Smooth muscle cell (in vitro differentiated cells): ENCODE data around the gene MPIG6B. TPM values are rescaled to one million over a fixed set of nuclear protein-coding genes. Genes with fewer than 3 reads are reported as not detected.

Experiments used
- DNase-seq: peaks from one replicate; lab custom pipeline; 2025; ENCODE audit not compliant: unreplicated experiment; lab: John Stamatoyannopoulos, UW
- H2AFZ ChIP-seq: fragments of 200-600 bp; sonication (generic); 2 replicates; pipeline ENCODE4 v1.6.0; 2016; ENCODE audit warnings: antibody characterized with exemption, low read depth, mild to moderate bottlenecking
- H3F3A ChIP-seq: fragments of 200-600 bp; sonication (generic); 2 replicates; pipeline ENCODE4 v1.6.0; 2017; ENCODE audit warnings: antibody characterized with exemption, low read depth
- H3K27ac ChIP-seq: fragments of 200-600 bp; sonication (generic); 2 replicates; pipeline ENCODE4 v1.5.1; 2016; ENCODE audit warnings: low read depth, mild to moderate bottlenecking
- H3K27me3 ChIP-seq: fragments of 200-600 bp; sonication (generic); 2 replicates; pipeline ENCODE4 v1.6.1; 2016; ENCODE audit warnings: low read depth, mild to moderate bottlenecking
- H3K36me3 ChIP-seq: fragments of 200-600 bp; sonication (generic); 2 replicates; pipeline ENCODE4 v1.5.1; 2016; ENCODE audit warnings: low read depth
- H3K4me1 ChIP-seq: fragments of 200-600 bp; sonication (generic); 2 replicates; pipeline ENCODE4 v1.5.1; 2016; ENCODE audit warnings: low read depth
- H3K4me2 ChIP-seq: fragments of 200-600 bp; sonication (generic); 2 replicates; pipeline ENCODE4 v1.6.0; 2016; ENCODE audit warnings: mild to moderate bottlenecking
- H3K4me3 ChIP-seq: fragments of 200-600 bp; sonication (generic); 2 replicates; pipeline ENCODE4 v1.5.1; 2016; ENCODE audit warnings: mild to moderate bottlenecking
- H3K79me2 ChIP-seq: fragments of 200-600 bp; sonication (generic); 2 replicates; pipeline ENCODE4 v1.6.0; 2016; ENCODE audit warnings: low read depth, mild to moderate bottlenecking
- H3K9ac ChIP-seq: fragments of 200-600 bp; sonication (generic); 2 replicates; pipeline ENCODE4 v1.6.0; 2016; ENCODE audit warnings: low read depth
- H3K9me3 ChIP-seq: fragments of 200-600 bp; sonication (generic); replicated peaks from 2 replicates; pipeline ENCODE4 v1.5.1; 2016; ENCODE audit warnings: low read depth
- H4K20me1 ChIP-seq: fragments of 200-600 bp; sonication (generic); 2 replicates; pipeline ENCODE4 v1.6.0; 2016; ENCODE audit warnings: low read depth
- WGBS: methylation state at CpG from one replicate; pipeline ENCODE4 v1.1.7; 2016; ENCODE audit warnings: low lambda C conversion rate; 5-methylcytosine and 5-hydroxymethylcytosine counted together
- microRNA-seq: library from miRNA; unstranded; fragments of <30 nt; microRNA quantifications from one replicate; pipeline ENCODE4, GENCODE V29; 2016; ENCODE audit warnings: borderline number of aligned reads
- polyA plus RNA-seq: library from polyadenylated mRNA; unstranded; fragments of >200 nt; fragmentation: Nextera tagmentation; extraction: Ambion mirVana; gene quantifications from 2 replicates; pipeline ENCODE4 v1.2.1, GENCODE V29; 2016
- small RNA-seq: library from RNA; depleted of rRNA; stranded (forward); fragments of <200 nt; gene quantifications from one replicate; pipeline ENCODE3, GENCODE V24; 2014
- total RNA-seq: library from RNA; depleted of rRNA; stranded (reverse); fragments of >200 nt; gene quantifications from 2 replicates; pipeline ENCODE4 v1.2.3, GENCODE V29; 2014
- TF ChIP-seq, protein P1 (sequence below): fragments of 200-600 bp; sonication (generic); IDR thresholded peaks from 2 replicates; pipeline ENCODE4 v1.5.1; 2017; ENCODE audit warnings: borderline replicate concordance, mild to moderate bottlenecking, antibody characterized with exemption; ENCODE audit not compliant: insufficient read depth, poor library complexity, severe bottlenecking

The MPIG6B gene
- total and polyA plus RNA-seq, 2 experiments from 2014 or later, result not detected

DNA sequence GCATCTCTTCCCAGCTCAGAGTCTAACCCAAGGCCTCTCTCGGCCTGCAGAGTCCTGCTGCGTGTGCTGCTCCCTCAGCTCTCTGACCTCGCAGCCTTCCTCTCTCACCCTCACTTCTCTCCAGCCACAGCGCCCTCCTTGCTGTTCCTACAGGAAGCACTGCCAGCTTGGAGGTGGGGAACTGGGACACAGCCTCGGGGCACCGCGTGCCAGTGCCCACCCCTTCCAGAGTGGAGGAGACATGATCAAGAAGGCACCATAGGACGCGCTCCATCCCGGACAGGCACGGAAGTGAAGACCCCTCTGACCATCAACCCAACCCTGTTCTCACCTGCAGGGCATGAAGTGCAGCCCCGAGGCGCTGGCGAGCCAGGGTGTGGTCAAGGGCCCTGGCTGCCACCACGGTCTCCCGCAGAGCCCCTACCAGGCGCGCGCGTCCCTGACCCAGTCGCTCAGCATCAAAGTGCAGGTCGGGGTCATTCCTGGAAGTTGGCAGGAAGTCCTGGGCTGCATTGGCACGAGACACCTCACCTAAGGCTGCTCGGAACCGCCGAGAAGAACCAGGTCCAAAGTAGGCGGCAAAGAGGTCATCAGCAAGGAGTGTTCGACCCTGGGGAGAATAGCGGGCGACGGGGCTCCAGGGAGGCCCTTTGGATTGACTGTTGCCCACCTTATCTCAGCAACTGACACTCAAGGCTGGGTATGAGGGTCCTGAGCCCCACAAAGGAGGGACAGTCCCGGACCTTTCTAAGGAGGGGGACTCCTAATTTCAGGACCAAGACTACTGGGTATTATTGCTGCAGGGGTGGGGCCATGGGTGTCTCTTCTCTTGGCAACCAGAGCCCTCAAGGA lies 52.7 kb downstream of the MPIG6B start:
- TF ChIP-seq, protein P1, sequence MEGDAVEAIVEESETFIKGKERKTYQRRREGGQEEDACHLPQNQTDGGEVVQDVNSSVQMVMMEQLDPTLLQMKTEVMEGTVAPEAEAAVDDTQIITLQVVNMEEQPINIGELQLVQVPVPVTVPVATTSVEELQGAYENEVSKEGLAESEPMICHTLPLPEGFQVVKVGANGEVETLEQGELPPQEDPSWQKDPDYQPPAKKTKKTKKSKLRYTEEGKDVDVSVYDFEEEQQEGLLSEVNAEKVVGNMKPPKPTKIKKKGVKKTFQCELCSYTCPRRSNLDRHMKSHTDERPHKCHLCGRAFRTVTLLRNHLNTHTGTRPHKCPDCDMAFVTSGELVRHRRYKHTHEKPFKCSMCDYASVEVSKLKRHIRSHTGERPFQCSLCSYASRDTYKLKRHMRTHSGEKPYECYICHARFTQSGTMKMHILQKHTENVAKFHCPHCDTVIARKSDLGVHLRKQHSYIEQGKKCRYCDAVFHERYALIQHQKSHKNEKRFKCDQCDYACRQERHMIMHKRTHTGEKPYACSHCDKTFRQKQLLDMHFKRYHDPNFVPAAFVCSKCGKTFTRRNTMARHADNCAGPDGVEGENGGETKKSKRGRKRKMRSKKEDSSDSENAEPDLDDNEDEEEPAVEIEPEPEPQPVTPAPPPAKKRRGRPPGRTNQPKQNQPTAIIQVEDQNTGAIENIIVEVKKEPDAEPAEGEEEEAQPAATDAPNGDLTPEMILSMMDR, result no peak
- Histone ChIP-seq H3K36me3 (no peaks in the 10 kb centered on the region), H4K20me1 (no peaks in the 10 kb centered on the region), H2AFZ (no peak overlapping the region), H3F3A (peaks cover 11% of the 10 kb centered on the region), H3K4me3 (no peak overlapping the region), H3K9ac (no peak overlapping the region), H3K27me3 (no peaks in the 10 kb centered on the region), H3K4me2 (no peak overlapping the region), H3K79me2 (no peaks in the 10 kb centered on the region), H3K27ac (no peak overlapping the region), H3K4me1 (peaks cover 8% of the 10 kb centered on the region), H3K9me3 (no peaks in the 10 kb centered on the region)
- 94% methylated on average over 32 of the region's 32 CpGs for WGBS
- no peak for DNase-seq

Small RNAs within 50 kb of the gene (microRNA-seq; reads per million reads assigned to microRNA genes)
- 4.7 reads per million for gene MIR4646

Small RNAs within 50 kb of the gene (small RNA-seq; reads per million reads assigned to genes)
- not detected for gene LY6G6D
- not detected for gene MIR4646
- not detected for gene MSH5-SAPCD1
- gene RNU6-850P, result 0.11 reads per million
- gene SAPCD1, result 0.08 reads per million

Other genes starting within 250 kb of the MPIG6B start
Only the 30 nearest of the 42 such genes appear.
- 1.8 TPM in 1 of 2 replicates, not detected in the other for gene LTA, start 151.1 kb upstream of the MPIG6B start, total RNA-seq
- 0.74 TPM in 1 of 2 replicates, not detected in the other for gene LTA, start 151.1 kb upstream of the MPIG6B start, polyA plus RNA-seq
- 0.94 and 3.0 TPM in 2 replicates for gene TNF, start 147.8 kb upstream of the MPIG6B start, total RNA-seq
- gene TNF, start 147.8 kb upstream of the MPIG6B start, polyA plus RNA-seq, result 1.5 and 2.4 TPM in 2 replicates
- gene LTB, start 140.9 kb upstream of the MPIG6B start, total RNA-seq, result 1.5 TPM in 1 of 2 replicates, not detected in the other
- 0.75 and 6.3 TPM in 2 replicates for gene LTB, start 140.9 kb upstream of the MPIG6B start, polyA plus RNA-seq
- not detected in 2 replicates for gene LST1, start 137.1 kb upstream of the MPIG6B start, total RNA-seq
- 1.4 and 1.7 TPM in 2 replicates for gene LST1, start 137.1 kb upstream of the MPIG6B start, polyA plus RNA-seq
- gene NCR3, start 130.4 kb upstream of the MPIG6B start, total RNA-seq, result not detected in 2 replicates
- gene NCR3, start 130.4 kb upstream of the MPIG6B start, polyA plus RNA-seq, result 0.22 and 0.48 TPM in 2 replicates
- not detected in 2 replicates for gene AIF1, start 108.1 kb upstream of the MPIG6B start, total RNA-seq
- not detected in 2 replicates for gene AIF1, start 108.1 kb upstream of the MPIG6B start, polyA plus RNA-seq
- gene PRRC2A, start 102.7 kb upstream of the MPIG6B start, total RNA-seq, result 44.7 and 47.6 TPM in 2 replicates
- gene PRRC2A, start 102.7 kb upstream of the MPIG6B start, polyA plus RNA-seq, result 58.0 and 75.3 TPM in 2 replicates
- 75.9 and 123 TPM in 2 replicates for gene BAG6, start 70.7 kb upstream of the MPIG6B start, total RNA-seq
- gene BAG6, start 70.7 kb upstream of the MPIG6B start, polyA plus RNA-seq, result 74.8 and 85.8 TPM in 2 replicates
- 2.3 and 2.7 TPM in 2 replicates for gene APOM, start 67.5 kb upstream of the MPIG6B start, total RNA-seq
- gene APOM, start 67.5 kb upstream of the MPIG6B start, polyA plus RNA-seq, result 1.1 and 2.7 TPM in 2 replicates
- 7.1 and 8.9 TPM in 2 replicates for gene C6orf47, start 62.6 kb upstream of the MPIG6B start, total RNA-seq
- 15.5 and 20.1 TPM in 2 replicates for gene C6orf47, start 62.6 kb upstream of the MPIG6B start, polyA plus RNA-seq
- 12.5 and 17.2 TPM in 2 replicates for gene GPANK1, start 58.4 kb upstream of the MPIG6B start, total RNA-seq
- gene GPANK1, start 58.4 kb upstream of the MPIG6B start, polyA plus RNA-seq, result 19.6 and 20.1 TPM in 2 replicates
- 228 and 313 TPM in 2 replicates for gene CSNK2B, start 57.3 kb upstream of the MPIG6B start, total RNA-seq
- 195 and 226 TPM in 2 replicates for gene CSNK2B, start 57.3 kb upstream of the MPIG6B start, polyA plus RNA-seq
- gene LY6G5B, start 53.4 kb upstream of the MPIG6B start, total RNA-seq, result 1.5 and 7.5 TPM in 2 replicates
- 5.6 and 16.2 TPM in 2 replicates for gene LY6G5B, start 53.4 kb upstream of the MPIG6B start, polyA plus RNA-seq
- gene LY6G5C, start 42.3 kb upstream of the MPIG6B start, total RNA-seq, result 0.18 and 0.67 TPM in 2 replicates
- 3.8 and 5.2 TPM in 2 replicates for gene LY6G5C, start 42.3 kb upstream of the MPIG6B start, polyA plus RNA-seq
- gene ABHD16A, start 20.0 kb upstream of the MPIG6B start, total RNA-seq, result 24.9 and 32.8 TPM in 2 replicates
- gene ABHD16A, start 20.0 kb upstream of the MPIG6B start, polyA plus RNA-seq, result 39.9 and 40.5 TPM in 2 replicates
- gene LY6G6F, start 16.5 kb upstream of the MPIG6B start, total RNA-seq, result not detected in 2 replicates
- gene LY6G6F, start 16.5 kb upstream of the MPIG6B start, polyA plus RNA-seq, result not detected in 2 replicates
- gene LY6G6D, start 8.0 kb upstream of the MPIG6B start, total RNA-seq, result not detected in 2 replicates
- not detected in 2 replicates for gene LY6G6D, start 8.0 kb upstream of the MPIG6B start, polyA plus RNA-seq
- 3.8 and 5.2 TPM in 2 replicates for gene LY6G6C, start 1.6 kb upstream of the MPIG6B start, total RNA-seq
- 3.9 and 7.2 TPM in 2 replicates for gene LY6G6C, start 1.6 kb upstream of the MPIG6B start, polyA plus RNA-seq
- 62.9 and 104 TPM in 2 replicates for gene DDAH2, start 5.9 kb downstream of the MPIG6B start, total RNA-seq
- 122 and 134 TPM in 2 replicates for gene DDAH2, start 5.9 kb downstream of the MPIG6B start, polyA plus RNA-seq
- gene CLIC1, start 13.2 kb downstream of the MPIG6B start, total RNA-seq, result 373 and 417 TPM in 2 replicates
- 610 and 628 TPM in 2 replicates for gene CLIC1, start 13.2 kb downstream of the MPIG6B start, polyA plus RNA-seq
- 10.6 and 15.4 TPM in 2 replicates for gene MSH5, start 16.6 kb downstream of the MPIG6B start, total RNA-seq
- 4.7 and 10.5 TPM in 2 replicates for gene MSH5, start 16.6 kb downstream of the MPIG6B start, polyA plus RNA-seq
- not detected in 2 replicates for gene SAPCD1, start 39.3 kb downstream of the MPIG6B start, total RNA-seq
- 1.4 and 1.8 TPM in 2 replicates for gene SAPCD1, start 39.3 kb downstream of the MPIG6B start, polyA plus RNA-seq
- gene VWA7, start 54.0 kb downstream of the MPIG6B start, total RNA-seq, result 0.22 and 0.58 TPM in 2 replicates
- gene VWA7, start 54.0 kb downstream of the MPIG6B start, polyA plus RNA-seq, result 0.08 and 0.28 TPM in 2 replicates
- 31.9 and 60.8 TPM in 2 replicates for gene VARS1, start 72.4 kb downstream of the MPIG6B start, total RNA-seq
- 76.9 and 80.8 TPM in 2 replicates for gene VARS1, start 72.4 kb downstream of the MPIG6B start, polyA plus RNA-seq
- 62.0 and 91.2 TPM in 2 replicates for gene LSM2, start 83.6 kb downstream of the MPIG6B start, total RNA-seq
- 73.6 and 81.6 TPM in 2 replicates for gene LSM2, start 83.6 kb downstream of the MPIG6B start, polyA plus RNA-seq
- 0.63 and 0.94 TPM in 2 replicates for gene HSPA1L, start 91.9 kb downstream of the MPIG6B start, total RNA-seq
- gene HSPA1L, start 91.9 kb downstream of the MPIG6B start, polyA plus RNA-seq, result 0.19 and 1.0 TPM in 2 replicates
- 52.6 and 59.5 TPM in 2 replicates for gene HSPA1A, start 92.2 kb downstream of the MPIG6B start, total RNA-seq
- 61.2 and 71.6 TPM in 2 replicates for gene HSPA1A, start 92.2 kb downstream of the MPIG6B start, polyA plus RNA-seq
- gene HSPA1B, start 104.4 kb downstream of the MPIG6B start, total RNA-seq, result 33.6 and 43.1 TPM in 2 replicates
- gene HSPA1B, start 104.4 kb downstream of the MPIG6B start, polyA plus RNA-seq, result 30.7 and 36.7 TPM in 2 replicates
- gene NEU1, start 139.4 kb downstream of the MPIG6B start, total RNA-seq, result 40.0 and 47.5 TPM in 2 replicates
- 52.1 and 52.7 TPM in 2 replicates for gene NEU1, start 139.4 kb downstream of the MPIG6B start, polyA plus RNA-seq
- gene SLC44A4, start 155.6 kb downstream of the MPIG6B start, total RNA-seq, result 0.72 and 0.85 TPM in 2 replicates
- gene SLC44A4, start 155.6 kb downstream of the MPIG6B start, polyA plus RNA-seq, result 0.30 and 0.52 TPM in 2 replicates